ENCODE data around the gene AMPH. TPM values are rescaled to one million over a fixed set of nuclear protein-coding genes. Genes with fewer than 3 reads are reported as not detected.

The AMPH gene
- polyA plus RNA-seq, 1 experiment, result 1.5 TPM

DNA sequence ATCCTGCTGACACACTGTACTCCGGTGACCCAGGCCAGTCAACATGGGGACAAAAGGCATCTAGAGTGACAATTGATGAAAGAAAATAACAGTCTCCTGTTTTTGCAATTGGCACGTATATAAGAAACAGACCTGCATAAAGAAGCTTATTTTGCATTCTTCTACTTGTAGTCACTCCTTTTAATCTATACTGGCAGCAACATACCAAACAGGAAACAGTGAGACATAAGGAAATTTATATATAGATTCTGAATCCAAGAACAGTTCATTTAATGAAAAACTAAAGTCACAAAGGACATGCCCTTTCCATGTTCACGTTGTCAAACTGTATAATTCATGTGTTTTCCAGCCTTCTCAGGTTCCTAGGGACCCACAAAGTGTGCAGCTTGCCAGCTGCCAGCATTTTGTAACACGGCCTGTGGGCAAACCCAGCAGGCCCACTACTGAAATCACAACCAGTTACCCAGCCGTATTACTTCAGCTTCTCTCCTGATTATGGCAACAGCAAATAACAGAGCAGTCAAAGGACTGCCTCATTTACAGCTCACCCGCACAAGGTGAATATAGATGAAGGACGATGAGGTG is 72.3 kb downstream of the AMPH start:
- TF ChIP-seq, protein P1, sequence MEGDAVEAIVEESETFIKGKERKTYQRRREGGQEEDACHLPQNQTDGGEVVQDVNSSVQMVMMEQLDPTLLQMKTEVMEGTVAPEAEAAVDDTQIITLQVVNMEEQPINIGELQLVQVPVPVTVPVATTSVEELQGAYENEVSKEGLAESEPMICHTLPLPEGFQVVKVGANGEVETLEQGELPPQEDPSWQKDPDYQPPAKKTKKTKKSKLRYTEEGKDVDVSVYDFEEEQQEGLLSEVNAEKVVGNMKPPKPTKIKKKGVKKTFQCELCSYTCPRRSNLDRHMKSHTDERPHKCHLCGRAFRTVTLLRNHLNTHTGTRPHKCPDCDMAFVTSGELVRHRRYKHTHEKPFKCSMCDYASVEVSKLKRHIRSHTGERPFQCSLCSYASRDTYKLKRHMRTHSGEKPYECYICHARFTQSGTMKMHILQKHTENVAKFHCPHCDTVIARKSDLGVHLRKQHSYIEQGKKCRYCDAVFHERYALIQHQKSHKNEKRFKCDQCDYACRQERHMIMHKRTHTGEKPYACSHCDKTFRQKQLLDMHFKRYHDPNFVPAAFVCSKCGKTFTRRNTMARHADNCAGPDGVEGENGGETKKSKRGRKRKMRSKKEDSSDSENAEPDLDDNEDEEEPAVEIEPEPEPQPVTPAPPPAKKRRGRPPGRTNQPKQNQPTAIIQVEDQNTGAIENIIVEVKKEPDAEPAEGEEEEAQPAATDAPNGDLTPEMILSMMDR (IDR thresholded peaks at IDR 0.05; ENCODE audit: insufficient read depth, low read depth, low read length), result no peak
- ChIA-PET POLR2A (no interaction called here), CTCF (no interaction called here)
- Histone ChIP-seq H3K36me3 (ENCODE audit: control insufficient read depth, insufficient read depth, low read length) (no peaks in the 10 kb centered on the region), H3K4me3 (ENCODE audit: low read depth, low read length) (no peak overlapping the region), H3K27me3 (ENCODE audit: control insufficient read depth, insufficient read depth, low read length) (no peaks in the 10 kb centered on the region)
- DNase-seq (ENCODE audit: low read depth), result no peak

DNA sequence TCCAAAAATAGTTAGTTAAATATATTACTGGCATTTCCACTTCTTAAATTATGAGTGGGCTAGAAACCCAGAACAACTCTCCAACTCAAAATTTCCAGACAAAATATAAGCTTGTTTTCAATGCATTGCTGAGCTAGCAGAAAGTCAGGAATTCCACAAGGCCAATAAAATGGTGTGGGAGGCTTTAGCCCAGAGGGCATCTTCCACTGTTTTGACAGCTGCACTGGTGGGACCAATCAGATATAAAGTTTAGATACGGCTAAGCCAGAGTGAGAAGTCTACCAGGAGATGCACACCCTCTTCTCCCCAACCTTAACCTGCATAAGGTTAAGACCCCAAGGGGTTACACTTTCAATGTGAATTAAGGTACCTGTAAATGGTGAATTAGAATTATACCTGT is 76.6 kb downstream of the AMPH start:
- H3K4me3 ChIP-seq (ENCODE audit: low read depth, low read length), result no peak overlapping the region
- ChIA-PET POLR2A (no interaction called here), CTCF (no interaction called here)
- DNase-seq (ENCODE audit: low read depth), result no peak
- TF ChIP-seq, protein P1 (IDR thresholded peaks at IDR 0.05; ENCODE audit: insufficient read depth, low read depth, low read length), result no peak
- H3K27me3 ChIP-seq (ENCODE audit: control insufficient read depth, insufficient read depth, low read length), result no peaks in the 10 kb centered on the region
- H3K36me3 ChIP-seq (ENCODE audit: control insufficient read depth, insufficient read depth, low read length), result no peaks in the 10 kb centered on the region

DNA sequence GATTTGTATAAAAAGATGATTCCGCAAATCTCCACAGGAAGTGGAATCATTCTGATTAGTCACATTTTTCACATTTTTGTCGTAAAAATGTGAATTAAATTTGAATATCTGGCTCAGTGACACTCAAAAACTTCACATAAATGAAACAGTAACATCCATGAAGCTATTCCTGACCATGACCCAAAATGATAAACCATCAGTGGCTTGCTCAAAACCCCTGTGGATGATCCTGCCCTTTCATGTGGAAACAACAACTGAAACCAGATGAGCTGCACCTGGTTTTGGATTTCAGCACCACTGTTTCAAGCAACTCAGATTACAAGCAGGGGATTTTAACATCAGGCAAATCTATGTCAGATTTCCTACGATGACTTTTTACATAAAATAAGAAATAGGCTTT is 80.3 kb downstream of the AMPH start:
- Histone ChIP-seq H3K4me3 (ENCODE audit: low read depth, low read length) (no peak overlapping the region), H3K27me3 (ENCODE audit: control insufficient read depth, insufficient read depth, low read length) (no peaks in the 10 kb centered on the region), H3K36me3 (ENCODE audit: control insufficient read depth, insufficient read depth, low read length) (no peaks in the 10 kb centered on the region)
- DNase-seq (ENCODE audit: low read depth), result no peak
- POLR2A ChIA-PET, result no interaction called here
- TF ChIP-seq, protein P1 (IDR thresholded peaks at IDR 0.05; ENCODE audit: insufficient read depth, low read depth, low read length), result no peak
- CTCF ChIA-PET, result no interaction called here

DNA sequence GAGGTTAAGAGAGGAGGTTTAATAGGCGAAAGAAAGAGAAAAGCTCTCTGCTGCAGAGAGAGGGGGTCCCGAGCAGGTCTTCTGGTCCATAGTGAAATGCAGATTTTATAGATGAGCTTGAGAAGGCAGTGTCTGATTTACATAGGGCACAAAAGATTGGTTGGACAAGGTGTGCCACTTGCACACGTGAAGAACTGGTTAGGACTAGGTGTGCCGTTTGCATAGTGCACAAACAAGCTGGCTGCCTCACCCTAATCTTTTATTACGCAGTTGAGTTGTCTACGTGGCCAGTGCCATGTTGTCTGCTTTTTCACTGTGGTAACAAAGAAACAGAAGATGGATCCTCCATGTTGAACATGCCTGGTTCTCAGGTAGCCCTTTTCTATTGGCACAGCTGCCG is 82.6 kb downstream of the AMPH start:
- ChIA-PET POLR2A (no interaction called here), CTCF (interaction anchor here (1.4 kb wide), 1 partner anchor 9 kb away, joined by 3 read pairs; no protein-coding TSS in a partner anchor)
- no peak for DNase-seq (ENCODE audit: low read depth)
- TF ChIP-seq, protein P1 (IDR thresholded peaks at IDR 0.05; ENCODE audit: insufficient read depth, low read depth, low read length), result no peak
- Histone ChIP-seq H3K36me3 (ENCODE audit: control insufficient read depth, insufficient read depth, low read length) (no peaks in the 10 kb centered on the region), H3K4me3 (ENCODE audit: low read depth, low read length) (no peak overlapping the region), H3K27me3 (ENCODE audit: control insufficient read depth, insufficient read depth, low read length) (no peaks in the 10 kb centered on the region)

DNA sequence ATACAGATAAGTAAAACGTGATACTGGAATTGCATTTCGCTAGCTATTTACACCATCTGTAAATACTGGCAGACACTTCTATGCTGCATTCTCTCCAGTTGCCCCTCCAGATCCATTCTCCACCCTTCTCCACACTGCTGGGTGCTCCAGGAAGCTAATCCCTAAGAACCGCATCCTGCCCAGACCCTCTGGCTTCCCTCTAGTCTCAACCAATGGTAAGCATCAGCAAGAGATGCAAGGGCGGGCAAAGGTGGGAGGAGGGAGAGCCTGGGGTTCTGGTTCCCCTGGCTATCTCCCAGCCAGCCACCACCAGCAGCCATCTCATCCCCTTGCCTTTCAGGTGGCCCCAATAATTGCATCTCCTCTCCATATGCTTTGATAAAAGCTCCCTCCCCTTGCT is 84.4 kb downstream of the AMPH start:
- DNase-seq (ENCODE audit: low read depth), result no peak
- ChIA-PET CTCF (no interaction called here), POLR2A (no interaction called here)
- TF ChIP-seq, protein P1 (IDR thresholded peaks at IDR 0.05; ENCODE audit: insufficient read depth, low read depth, low read length), result no peak
- H3K27me3 ChIP-seq (ENCODE audit: control insufficient read depth, insufficient read depth, low read length), result no peaks in the 10 kb centered on the region
- H3K36me3 ChIP-seq (ENCODE audit: control insufficient read depth, insufficient read depth, low read length), result no peaks in the 10 kb centered on the region
- H3K4me3 ChIP-seq (ENCODE audit: low read depth, low read length), result no peak overlapping the region

Data from BJ (cell line).